ENCODE measurements around the gene CDKL1. TPM values are rescaled to one million over a fixed set of nuclear protein-coding genes. Genes with fewer than 3 reads are reported as not detected.

The CDKL1 gene
- total RNA-seq, 2 experiments from 2014 or later, result 2.4 to 2.8 TPM

GRCh38 chr14:50350975-50351374 is 45.7 kb downstream of the CDKL1 start:
- no peak overlapping the region for H3K4me3 Mint-ChIP-seq
- no peak for DNase-seq
- ChIA-PET POLR2A (interaction anchor here (0.7 kb wide), 1 partner anchor 13 kb away, joined by 4 read pairs; no protein-coding TSS in a partner anchor), CTCF (no interaction called here)
- no peaks in the 10 kb centered on the region for H3K36me3 ChIP-seq (ENCODE audit: insufficient read depth, low read length)
- no peak overlapping the region for H3K27ac ChIP-seq (ENCODE audit: low read depth in 1 of 2, low read length in 2 of 2)
- peaks cover 15% of the 10 kb centered on the region for H3K36me3 Mint-ChIP-seq (ENCODE audit: low read depth)
- H3K27me3 Mint-ChIP-seq, result no peaks in the 10 kb centered on the region
- no peak overlapping the region for H3K27ac Mint-ChIP-seq
- H3K27me3 ChIP-seq (ENCODE audit: control insufficient read depth in 1 of 2, insufficient read depth in 2 of 2, low read length in 2 of 2), result no peaks in the 10 kb centered on the region
- H3K9me3 ChIP-seq (ENCODE audit: control insufficient read depth in 1 of 2, insufficient read depth in 1 of 2, low read length in 2 of 2), result no peaks in the 10 kb centered on the region
- H3K4me1 ChIP-seq (ENCODE audit: insufficient read depth, low read length), result no peaks in the 10 kb centered on the region
- no peaks in the 10 kb centered on the region for H3K4me1 Mint-ChIP-seq (ENCODE audit: low read depth)
- no peaks in the 10 kb centered on the region for H3K9me3 Mint-ChIP-seq
- intact Hi-C loops (cut with DNase I, micrococcal nuclease), result no loop called here
- no peak overlapping the region for H3K4me3 ChIP-seq (ENCODE audit: low read length)
- no peak for ATAC-seq (ENCODE audit: poor library complexity)
- TF ChIP-seq CTCF (IDR thresholded peaks at IDR 0.05), result no peak

DNA sequence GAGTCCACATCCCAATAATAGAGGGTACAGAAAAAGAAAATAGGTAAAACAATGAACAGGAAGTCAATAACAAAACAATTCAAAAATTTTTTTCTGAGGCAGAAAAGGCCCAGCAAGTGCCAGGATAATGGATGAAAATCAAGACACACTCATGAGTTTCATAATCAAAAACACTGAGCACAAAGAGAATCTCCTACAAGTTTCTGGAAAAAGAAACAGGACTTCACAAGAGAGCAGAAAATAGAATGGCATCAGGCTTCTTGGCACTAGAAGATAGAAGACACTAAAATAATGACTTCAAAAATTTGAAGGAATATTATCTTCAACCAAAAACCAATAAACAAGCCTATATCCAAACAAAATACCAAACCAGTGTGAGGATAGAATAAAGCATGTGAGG is 47.7 kb downstream of the CDKL1 start:
- Mint-ChIP-seq H3K36me3 (ENCODE audit: low read depth) (peaks cover 5% of the 10 kb centered on the region), H3K27me3 (no peaks in the 10 kb centered on the region), H3K9me3 (no peaks in the 10 kb centered on the region), H3K4me3 (no peak overlapping the region), H3K27ac (no peak overlapping the region), H3K4me1 (ENCODE audit: low read depth) (peaks cover 5% of the 10 kb centered on the region)
- no peak for TF ChIP-seq CTCF (IDR thresholded peaks at IDR 0.05)
- POLR2A ChIA-PET, result no interaction called here
- Histone ChIP-seq H3K36me3 (ENCODE audit: insufficient read depth, low read length) (no peaks in the 10 kb centered on the region), H3K27me3 (ENCODE audit: control insufficient read depth in 1 of 2, insufficient read depth in 2 of 2, low read length in 2 of 2) (no peaks in the 10 kb centered on the region), H3K4me3 (ENCODE audit: low read length) (no peak overlapping the region), H3K9me3 (ENCODE audit: control insufficient read depth in 1 of 2, insufficient read depth in 1 of 2, low read length in 2 of 2) (no peaks in the 10 kb centered on the region), H3K27ac (ENCODE audit: low read depth in 1 of 2, low read length in 2 of 2) (no peak overlapping the region), H3K4me1 (ENCODE audit: insufficient read depth, low read length) (no peaks in the 10 kb centered on the region)
- CTCF ChIA-PET, result no interaction called here
- intact Hi-C loops (cut with DNase I, micrococcal nuclease), result no loop called here
- DNase-seq, result no peak
- ATAC-seq (ENCODE audit: poor library complexity), result no peak

GRCh38 chr14:50347521-50347920 is 49.2 kb downstream of the CDKL1 start:
- CTCF ChIA-PET, result interaction anchor here (0.6 kb wide), 1 partner anchor 10 kb away, joined by 3 read pairs; no protein-coding TSS in a partner anchor

More at GRCh38 chr14:50347521-50347920, 49.2 kb downstream of the CDKL1 start:
- Mint-ChIP-seq H3K4me1 (ENCODE audit: low read depth) (peaks cover 18% of the 10 kb centered on the region), H3K9me3 (no peaks in the 10 kb centered on the region), H3K36me3 (ENCODE audit: low read depth) (peaks cover 5% of the 10 kb centered on the region), H3K27ac (no peak overlapping the region), H3K27me3 (no peaks in the 10 kb centered on the region), H3K4me3 (no peak overlapping the region)
- Histone ChIP-seq H3K4me3 (ENCODE audit: low read length) (no peak overlapping the region), H3K27ac (ENCODE audit: low read depth in 1 of 2, low read length in 2 of 2) (no peak overlapping the region), H3K27me3 (ENCODE audit: control insufficient read depth in 1 of 2, insufficient read depth in 2 of 2, low read length in 2 of 2) (no peaks in the 10 kb centered on the region), H3K36me3 (ENCODE audit: insufficient read depth, low read length) (no peaks in the 10 kb centered on the region), H3K4me1 (ENCODE audit: insufficient read depth, low read length) (peaks cover 3% of the 10 kb centered on the region), H3K9me3 (ENCODE audit: control insufficient read depth in 1 of 2, insufficient read depth in 1 of 2, low read length in 2 of 2) (no peaks in the 10 kb centered on the region)
- intact Hi-C loops (cut with DNase I, micrococcal nuclease), result no loop called here
- no peak for TF ChIP-seq CTCF (IDR thresholded peaks at IDR 0.05)
- POLR2A ChIA-PET, result no interaction called here
- DNase-seq (no peak), ATAC-seq (ENCODE audit: poor library complexity) (no peak)
